PC-3 (cell line): ENCODE data around the gene SYNE1. TPM values are rescaled to one million over a fixed set of nuclear protein-coding genes. Genes with fewer than 3 reads are reported as not detected.
A peak's percentile ranks its signal among the peaks of the same experiment; 100 is the strongest.

ENCODE experiments used
- ATAC-seq: fragments of 200-7000 bp; cut with Tn5 transposase; 2 replicates; pipeline ENCODE4 v1.9.1; 2020; ENCODE audit warnings: mild to moderate bottlenecking, moderate library complexity
- BruUV-seq: library from RNA; stranded (reverse); fragments of 400-500 nt; replicated peaks from 2 replicates; lab custom pipeline; 2021; lab: Mats Ljungman, UMichigan
- CTCF ChIA-PET: fragments of 300-600 bp; sonication (Branson Sonifier 250); formaldehyde crosslinking; loops from one replicate; lab custom pipeline; 2022; ENCODE audit warnings: antibody characterized with exemption; lab: Charles Lee
- POLR2A ChIA-PET: fragments of 300-600 bp; sonication (Branson Sonifier 250); formaldehyde crosslinking; loops from one replicate; lab custom pipeline; 2022; ENCODE audit warnings: antibody characterized with exemption; ENCODE audit not compliant: unreplicated experiment; lab: Charles Lee
- DNase-seq: peaks from one replicate; pipeline ENCODE4 v3.0.0-alpha.2; 2015
- H2AFZ ChIP-seq: fragments of 300-600 bp; sonication (generic); 2 replicates; pipeline ENCODE4 v1.6.0; 2016; ENCODE audit warnings: antibody characterized with exemption, low read length
- H3F3A ChIP-seq: fragments of 300-600 bp; sonication (generic); one replicate; pipeline ENCODE4 v1.6.0; 2017; ENCODE audit warnings: antibody characterized with exemption, low read length, control low read depth, mild to moderate bottlenecking; ENCODE audit not compliant: unreplicated experiment
- H3K27ac ChIP-seq: fragments of 300-600 bp; sonication (generic); 2 replicates; pipeline ENCODE4 v1.5.1; 2016; ENCODE audit warnings: mild to moderate bottlenecking, low read length
- H3K27me3 ChIP-seq: fragments of 300-600 bp; sonication (generic); 2 replicates; pipeline ENCODE4 v1.6.1; 2016; ENCODE audit warnings: low read length, mixed read lengths
- H3K36me3 ChIP-seq: fragments of 300-600 bp; sonication (generic); 2 replicates; pipeline ENCODE4 v1.6.1; 2016; ENCODE audit warnings: low read depth, mixed run types, low read length, mixed read lengths
- H3K4me1 ChIP-seq: fragments of 300-600 bp; sonication (generic); 2 replicates; pipeline ENCODE4 v1.5.1; 2016; ENCODE audit warnings: low read length; ENCODE audit not compliant: insufficient read depth
- H3K4me2 ChIP-seq: fragments of 300-600 bp; sonication (generic); 2 replicates; pipeline ENCODE4 v1.6.0; 2016; ENCODE audit warnings: low read length
- H3K4me3 ChIP-seq: fragments of 300-600 bp; sonication (generic); 2 replicates; pipeline ENCODE4 v1.5.1; 2016; ENCODE audit warnings: mild to moderate bottlenecking, low read length, mixed read lengths
- H3K79me2 ChIP-seq: fragments of 300-600 bp; sonication (generic); 2 replicates; pipeline ENCODE4 v1.6.1; 2017; ENCODE audit warnings: low read length, mixed read lengths
- H3K9ac ChIP-seq: fragments of 300-600 bp; sonication (generic); 2 replicates; pipeline ENCODE4 v1.6.0; 2016; ENCODE audit warnings: mild to moderate bottlenecking, low read length
- H3K9me2 ChIP-seq: fragments of 300-600 bp; sonication (generic); replicated peaks from 2 replicates; pipeline ENCODE4 v1.6.1; 2016; ENCODE audit warnings: mixed run types, low read length, mixed read lengths
- H3K9me3 ChIP-seq: fragments of 300-600 bp; sonication (generic); 2 replicates; pipeline ENCODE4 v1.6.1; 2016; ENCODE audit warnings: low read length, mixed read lengths
- H4K20me1 ChIP-seq: fragments of 300-600 bp; sonication (generic); 2 replicates; pipeline ENCODE4 v1.6.1; 2016; ENCODE audit warnings: low read length, mixed read lengths
- CTCF ChIP-seq: fragments of 300-600 bp; sonication (generic); conservative IDR thresholded peaks from 2 replicates; pipeline ENCODE4 v1.5.1; 2017; ENCODE audit warnings: antibody characterized with exemption, low read depth, mild to moderate bottlenecking, low read length
- EZH2 ChIP-seq: fragments of 300-600 bp; sonication (generic); IDR thresholded peaks from one replicate; pipeline ENCODE4 v1.6.1; 2017; ENCODE audit warnings: antibody characterized with exemption, mild to moderate bottlenecking, low read length; ENCODE audit not compliant: unreplicated experiment
- EZH2phosphoT487 ChIP-seq: fragments of 300-600 bp; sonication (generic); IDR thresholded peaks from 2 replicates; pipeline ENCODE4 v1.6.1; 2018; ENCODE audit warnings: mild to moderate bottlenecking, antibody characterized with exemption, low read length, borderline replicate concordance
- intact Hi-C: fragments of 100-400 bp; cut with micrococcal nuclease; formaldehyde crosslinking; loops from 2 replicates; pipeline ENCODE4 v1.9.0; 2023
- total RNA-seq: library from RNA; depleted of rRNA; stranded (reverse); fragments of >200 nt; gene quantifications from 2 replicates; pipeline ENCODE4 v1.2.3, GENCODE V29; 2014

The SYNE1 gene
- total RNA-seq, 1 experiment from 2014 or later, result 16.7 TPM

GRCh38 chr6:152338335-152339125 lies 298.6 kb downstream of the SYNE1 start:
- no peak overlapping the region for H3K4me2 ChIP-seq
- no peaks in the 10 kb centered on the region for H3K9me2 ChIP-seq
- no peaks in the 10 kb centered on the region for H3K27me3 ChIP-seq
- H3K4me3 ChIP-seq, result no peak overlapping the region
- peak; percentile 59; the same call in 1 of the 2 replicates for ATAC-seq
- H3K36me3 ChIP-seq, result no peaks in the 10 kb centered on the region
- H4K20me1 ChIP-seq, result no peaks in the 10 kb centered on the region
- TF ChIP-seq CTCF (peak; percentile 78), EZH2phosphoT487 (no peak)
- no peaks in the 10 kb centered on the region for H3K9me3 ChIP-seq
- no peak overlapping the region for H2AFZ ChIP-seq
- intact Hi-C loops, result loop anchor here (5.0 kb wide), 1 partner anchor 36 kb away; no protein-coding TSS in a partner anchor
- peaks cover 23% of the 10 kb centered on the region for H3K4me1 ChIP-seq
- no peaks in the 10 kb centered on the region for H3K79me2 ChIP-seq
- H3K9ac ChIP-seq, result no peak overlapping the region
- BruUV-seq, result no TSS peak
- H3F3A ChIP-seq, result no peaks in the 10 kb centered on the region
- H3K27ac ChIP-seq, result no peak overlapping the region
- DNase-seq, result peak; percentile 50
- CTCF ChIA-PET, result interaction anchor here (0.6 to 1.4 kb wide), 5 partner anchors 11 to 573 kb away, joined by 3 to 5 read pairs (median 4); no protein-coding TSS in a partner anchor
- POLR2A ChIA-PET, result interaction anchor here (0.7 kb wide), 1 partner anchor 1283 kb away, joined by 4 read pairs; no protein-coding TSS in a partner anchor

GRCh38 chr6:152334555-152334954 lies 302.6 kb downstream of the SYNE1 start:
- H3K9me3 ChIP-seq, result no peaks in the 10 kb centered on the region
- no peak overlapping the region for H3K9ac ChIP-seq
- peak overlapping the region; percentile 5; the same call in 1 of the 2 replicates for H3K4me2 ChIP-seq
- peak; percentile 54 for DNase-seq
- ChIA-PET POLR2A (interaction anchor here (0.7 kb wide), 1 partner anchor 41 kb away, joined by 6 read pairs; no protein-coding TSS in a partner anchor), CTCF (no interaction called here)
- H3K9me2 ChIP-seq, result no peaks in the 10 kb centered on the region
- no peak overlapping the region for H3K4me3 ChIP-seq
- peak overlapping the region; percentile 49 for H2AFZ ChIP-seq
- no peak for TF ChIP-seq CTCF
- no peak for TF ChIP-seq EZH2phosphoT487
- TF ChIP-seq EZH2, result no peak
- no peaks in the 10 kb centered on the region for H4K20me1 ChIP-seq
- no peak overlapping the region for H3K27ac ChIP-seq
- no peaks in the 10 kb centered on the region for H3K27me3 ChIP-seq
- peaks cover 14% of the 10 kb centered on the region for H3K4me1 ChIP-seq
- BruUV-seq, result no TSS peak
- H3K36me3 ChIP-seq, result no peaks in the 10 kb centered on the region
- no peaks in the 10 kb centered on the region for H3K79me2 ChIP-seq
- no peaks in the 10 kb centered on the region for H3F3A ChIP-seq
- ATAC-seq, result peak; percentile 87
- intact Hi-C loops, result no loop called here

GRCh38 chr6:152330961-152331360 lies 306.2 kb downstream of the SYNE1 start:
- POLR2A ChIA-PET, result no interaction called here
- no peaks in the 10 kb centered on the region for H3K9me3 ChIP-seq
- H3K4me1 ChIP-seq, result peaks cover 14% of the 10 kb centered on the region
- H3K4me3 ChIP-seq, result no peak overlapping the region
- CTCF ChIA-PET, result no interaction called here
- no peak overlapping the region for H3K4me2 ChIP-seq
- H3K79me2 ChIP-seq, result no peaks in the 10 kb centered on the region
- H3K9ac ChIP-seq, result no peak overlapping the region
- intact Hi-C loops, result no loop called here
- no peaks in the 10 kb centered on the region for H3K36me3 ChIP-seq
- no peaks in the 10 kb centered on the region for H3K9me2 ChIP-seq
- DNase-seq (no peak), ATAC-seq (no peak)
- H3K27ac ChIP-seq, result no peak overlapping the region
- no peaks in the 10 kb centered on the region for H4K20me1 ChIP-seq
- no peaks in the 10 kb centered on the region for H3F3A ChIP-seq
- H2AFZ ChIP-seq, result no peak overlapping the region
- TF ChIP-seq CTCF, result no peak
- TF ChIP-seq EZH2phosphoT487, result no peak
- H3K27me3 ChIP-seq, result no peaks in the 10 kb centered on the region
- no TSS peak for BruUV-seq
